CD4-positive, alpha-beta T cell (primary cell): ENCODE measurements around the gene IDUA. TPM values are rescaled to one million over a fixed set of nuclear protein-coding genes. Genes with fewer than 3 reads are reported as not detected.

Source experiments
- ATAC-seq: fragments of 200-7000 bp; cut with Tn5 transposase; one replicate; pipeline ENCODE4 v1.10.0; 2022; ENCODE audit warnings: mild to moderate bottlenecking; ENCODE audit not compliant: poor library complexity
- CTCF ChIA-PET: fragments of 350-600 bp; sonication (Branson Sonifier 250); formaldehyde crosslinking; loops from one replicate; lab custom pipeline; 2021; ENCODE audit warnings: antibody characterized with exemption, inconsistent platforms; lab: Charles Lee
- POLR2A ChIA-PET: fragments of 350-600 bp; sonication (Branson Sonifier 250); formaldehyde crosslinking; loops from one replicate; lab custom pipeline; 2021; ENCODE audit warnings: antibody characterized with exemption, inconsistent platforms; lab: Charles Lee
- DNase-seq, 14 experiments: peaks; one replicate each; pipeline ENCODE4 v3.0.0-alpha.2; 2013 to 2020; ENCODE audit warnings: mixed read lengths in 2 of 14
- H3K27ac ChIP-seq, 2 donors: one replicate each; pipeline versions ENCODE4 v1.5.1 to v1.7.0; 2013; ENCODE audit warnings: low read length in 2 of 2, low read depth in 1 of 2, mild to moderate bottlenecking in 1 of 2
- H3K27me3 ChIP-seq, 2 experiments: 1 replicate in 1 of 2; 2 replicates in 1 of 2; pipeline versions ENCODE4 v1.6.1 to v1.7.0; 2013; ENCODE audit warnings: low read length in 2 of 2, control low read depth in 1 of 2, mild to moderate bottlenecking in 1 of 2, moderate library complexity in 1 of 2; ENCODE audit not compliant: insufficient read depth in 2 of 2, control insufficient read depth in 1 of 2
- H3K36me3 ChIP-seq: one replicate; pipeline ENCODE4 v1.6.1; 2013; ENCODE audit warnings: low read length, control low read depth; ENCODE audit not compliant: insufficient read depth
- H3K4me1 ChIP-seq: one replicate; pipeline ENCODE4 v1.6.1; 2013; ENCODE audit warnings: low read length, control low read depth; ENCODE audit not compliant: insufficient read depth
- H3K4me3 ChIP-seq: one replicate; pipeline ENCODE4 v1.5.1; 2013; ENCODE audit warnings: mild to moderate bottlenecking, low read length, moderate library complexity
- H3K9me3 ChIP-seq, 2 experiments: 1 replicate in 1 of 2; 2 replicates in 1 of 2; pipeline versions ENCODE4 v1.6.1 to v1.7.0; 2013; ENCODE audit warnings: low read length in 2 of 2, mild to moderate bottlenecking in 2 of 2, control low read depth in 1 of 2, moderate library complexity in 1 of 2; ENCODE audit not compliant: control insufficient read depth in 1 of 2, insufficient read depth in 1 of 2
- H3K27ac Mint-ChIP-seq: one replicate; pipeline ENCODE4 v1.8.0; 2020; ENCODE audit warnings: mixed read lengths
- H3K27me3 Mint-ChIP-seq: one replicate; pipeline ENCODE4 v1.8.0; 2021; ENCODE audit warnings: mixed read lengths
- H3K36me3 Mint-ChIP-seq: one replicate; pipeline ENCODE4 v1.8.0; 2021; ENCODE audit warnings: low read depth, mixed read lengths
- H3K4me1 Mint-ChIP-seq: one replicate; pipeline ENCODE4 v1.8.0; 2021; ENCODE audit warnings: low read depth, mixed read lengths
- H3K4me3 Mint-ChIP-seq: one replicate; pipeline ENCODE4 v1.8.0; 2020; ENCODE audit warnings: mild to moderate bottlenecking, mixed read lengths
- H3K9me3 Mint-ChIP-seq: one replicate; pipeline ENCODE4 v1.8.0; 2020; ENCODE audit warnings: mixed read lengths
- CTCF ChIP-seq: fragments of 200-600 bp; IDR thresholded peaks from one replicate; pipeline ENCODE4 v1.8.0; 2022; ENCODE audit warnings: antibody characterized with exemption, mild to moderate bottlenecking
- intact Hi-C, 2 experiments: fragments of 100-400 bp; cut with DNase I in 1 of 2; cut with micrococcal nuclease in 1 of 2; formaldehyde crosslinking; loops; one replicate each; pipeline versions ENCODE4 v1.15.1 to v1.9.0; 2023 to 2025; cut with DNase I, micrococcal nuclease
- total RNA-seq, 174 experiments: library from RNA in 2 of 174; stranded (reverse) in 2 of 174; gene quantifications; one replicate each; pipeline ENCODE4 v1.2.3 and lab custom pipeline; 2021 to 2026

The IDUA gene
- total RNA-seq, 2 experiments from 2014 or later: 70.2 to 77.8 TPM

GRCh38 chr4:952881-953573 is 33.8 kb upstream of the IDUA start:
- TF ChIP-seq CTCF: no peak
- Mint-ChIP-seq H3K36me3 (peaks cover 24% of the 10 kb centered on the region), H3K27ac (no peak overlapping the region), H3K27me3 (no peaks in the 10 kb centered on the region), H3K4me3 (no peak overlapping the region), H3K9me3 (no peaks in the 10 kb centered on the region), H3K4me1 (no peaks in the 10 kb centered on the region)
- POLR2A ChIA-PET: no interaction called here
- H3K4me3 ChIP-seq: no peak overlapping the region
- intact Hi-C loops: no loop called here
- peaks cover 5% of the 10 kb centered on the region for H3K36me3 ChIP-seq
- no peaks in the 10 kb centered on the region for H3K4me1 ChIP-seq
- H3K27ac ChIP-seq: no peak overlapping the region
- peak in 1 of 14 experiments; percentile 8 for DNase-seq
- CTCF ChIA-PET: no interaction called here
- no peak for ATAC-seq
- peaks cover 0 to 5% of the 10 kb centered on the region in 2 experiments for H3K9me3 ChIP-seq
- no peaks in the 10 kb centered on the region for H3K27me3 ChIP-seq

GRCh38 chr4:953574-953915 is 33.3 kb upstream of the IDUA start:
- Histone ChIP-seq H3K27ac (no peak overlapping the region), H3K9me3 (peaks cover 0 to 6% of the 10 kb centered on the region in 2 experiments), H3K36me3 (peaks cover 5% of the 10 kb centered on the region), H3K4me3 (no peak overlapping the region), H3K27me3 (no peaks in the 10 kb centered on the region), H3K4me1 (no peaks in the 10 kb centered on the region)
- Mint-ChIP-seq H3K4me3 (no peak overlapping the region), H3K27me3 (no peaks in the 10 kb centered on the region), H3K36me3 (peaks cover 25% of the 10 kb centered on the region), H3K4me1 (no peaks in the 10 kb centered on the region), H3K9me3 (no peaks in the 10 kb centered on the region), H3K27ac (no peak overlapping the region)
- CTCF ChIA-PET: no interaction called here
- intact Hi-C loops: no loop called here
- TF ChIP-seq CTCF: no peak
- DNase-seq (no peak), ATAC-seq (no peak)
- POLR2A ChIA-PET: no interaction called here

GRCh38 chr4:954211-955020 is 32.4 kb upstream of the IDUA start:
- Histone ChIP-seq H3K27ac (no peak overlapping the region), H3K36me3 (peaks cover 5% of the 10 kb centered on the region), H3K27me3 (no peaks in the 10 kb centered on the region), H3K4me1 (no peaks in the 10 kb centered on the region), H3K9me3 (peaks cover 0 to 6% of the 10 kb centered on the region in 2 experiments), H3K4me3 (no peak overlapping the region)
- no peaks in the 10 kb centered on the region for H3K4me1 Mint-ChIP-seq
- intact Hi-C loops: no loop called here
- H3K9me3 Mint-ChIP-seq: no peaks in the 10 kb centered on the region
- no peak for ATAC-seq
- H3K4me3 Mint-ChIP-seq: no peak overlapping the region
- no peak for TF ChIP-seq CTCF
- ChIA-PET POLR2A (no interaction called here), CTCF (no interaction called here)
- no peaks in the 10 kb centered on the region for H3K27me3 Mint-ChIP-seq
- peak in 1 of 14 experiments; percentile 4 for DNase-seq
- H3K27ac Mint-ChIP-seq: peak overlapping the region; percentile 49
- H3K36me3 Mint-ChIP-seq: peaks cover 29% of the 10 kb centered on the region
